Measurements from ENCODE around the gene ZNF718.

DNA sequence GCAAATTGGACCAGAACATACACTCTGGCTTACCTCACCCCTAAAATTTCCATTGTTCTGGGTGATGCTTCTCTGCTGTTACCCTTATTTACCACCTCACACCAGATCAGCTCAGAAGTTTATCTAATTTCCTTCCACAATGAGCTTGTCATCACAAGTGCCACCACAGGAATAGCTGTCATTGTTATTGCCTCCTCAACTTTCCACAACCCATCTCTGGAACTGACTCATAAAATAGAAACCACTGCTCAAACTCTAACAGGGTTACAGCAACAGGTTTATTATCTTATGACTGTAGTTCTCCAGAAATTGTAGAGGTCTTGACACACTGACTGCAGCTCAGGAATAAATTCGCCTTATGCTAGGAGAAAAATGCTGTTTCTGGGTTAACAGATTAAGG, 52.7 kb downstream of the ZNF718 start:
- TF ChIP-seq, protein P1, sequence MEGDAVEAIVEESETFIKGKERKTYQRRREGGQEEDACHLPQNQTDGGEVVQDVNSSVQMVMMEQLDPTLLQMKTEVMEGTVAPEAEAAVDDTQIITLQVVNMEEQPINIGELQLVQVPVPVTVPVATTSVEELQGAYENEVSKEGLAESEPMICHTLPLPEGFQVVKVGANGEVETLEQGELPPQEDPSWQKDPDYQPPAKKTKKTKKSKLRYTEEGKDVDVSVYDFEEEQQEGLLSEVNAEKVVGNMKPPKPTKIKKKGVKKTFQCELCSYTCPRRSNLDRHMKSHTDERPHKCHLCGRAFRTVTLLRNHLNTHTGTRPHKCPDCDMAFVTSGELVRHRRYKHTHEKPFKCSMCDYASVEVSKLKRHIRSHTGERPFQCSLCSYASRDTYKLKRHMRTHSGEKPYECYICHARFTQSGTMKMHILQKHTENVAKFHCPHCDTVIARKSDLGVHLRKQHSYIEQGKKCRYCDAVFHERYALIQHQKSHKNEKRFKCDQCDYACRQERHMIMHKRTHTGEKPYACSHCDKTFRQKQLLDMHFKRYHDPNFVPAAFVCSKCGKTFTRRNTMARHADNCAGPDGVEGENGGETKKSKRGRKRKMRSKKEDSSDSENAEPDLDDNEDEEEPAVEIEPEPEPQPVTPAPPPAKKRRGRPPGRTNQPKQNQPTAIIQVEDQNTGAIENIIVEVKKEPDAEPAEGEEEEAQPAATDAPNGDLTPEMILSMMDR (conservative IDR thresholded peaks at IDR 0.05; ENCODE audit: low read depth in 2 of 2): no peak
- TF ChIP-seq EZH2 (IDR thresholded peaks at IDR 0.05; ENCODE audit: low read depth, unreplicated experiment) (no peak), POLR2AphosphoS5 (IDR thresholded peaks at IDR 0.05; ENCODE audit: low read depth) (no peak), JUNB (IDR thresholded peaks at IDR 0.05; ENCODE audit: unreplicated experiment) (no peak), CREB1 (CRISPR knock-in tag; IDR thresholded peaks at IDR 0.05; ENCODE audit: low read depth) (no peak), EZH2phosphoT487 (IDR thresholded peaks at IDR 0.05; ENCODE audit: unreplicated experiment) (no peak), STAT1 (IDR thresholded peaks at IDR 0.05; ENCODE audit: unreplicated experiment) (no peak)
- TF ChIP-seq, protein P2, sequence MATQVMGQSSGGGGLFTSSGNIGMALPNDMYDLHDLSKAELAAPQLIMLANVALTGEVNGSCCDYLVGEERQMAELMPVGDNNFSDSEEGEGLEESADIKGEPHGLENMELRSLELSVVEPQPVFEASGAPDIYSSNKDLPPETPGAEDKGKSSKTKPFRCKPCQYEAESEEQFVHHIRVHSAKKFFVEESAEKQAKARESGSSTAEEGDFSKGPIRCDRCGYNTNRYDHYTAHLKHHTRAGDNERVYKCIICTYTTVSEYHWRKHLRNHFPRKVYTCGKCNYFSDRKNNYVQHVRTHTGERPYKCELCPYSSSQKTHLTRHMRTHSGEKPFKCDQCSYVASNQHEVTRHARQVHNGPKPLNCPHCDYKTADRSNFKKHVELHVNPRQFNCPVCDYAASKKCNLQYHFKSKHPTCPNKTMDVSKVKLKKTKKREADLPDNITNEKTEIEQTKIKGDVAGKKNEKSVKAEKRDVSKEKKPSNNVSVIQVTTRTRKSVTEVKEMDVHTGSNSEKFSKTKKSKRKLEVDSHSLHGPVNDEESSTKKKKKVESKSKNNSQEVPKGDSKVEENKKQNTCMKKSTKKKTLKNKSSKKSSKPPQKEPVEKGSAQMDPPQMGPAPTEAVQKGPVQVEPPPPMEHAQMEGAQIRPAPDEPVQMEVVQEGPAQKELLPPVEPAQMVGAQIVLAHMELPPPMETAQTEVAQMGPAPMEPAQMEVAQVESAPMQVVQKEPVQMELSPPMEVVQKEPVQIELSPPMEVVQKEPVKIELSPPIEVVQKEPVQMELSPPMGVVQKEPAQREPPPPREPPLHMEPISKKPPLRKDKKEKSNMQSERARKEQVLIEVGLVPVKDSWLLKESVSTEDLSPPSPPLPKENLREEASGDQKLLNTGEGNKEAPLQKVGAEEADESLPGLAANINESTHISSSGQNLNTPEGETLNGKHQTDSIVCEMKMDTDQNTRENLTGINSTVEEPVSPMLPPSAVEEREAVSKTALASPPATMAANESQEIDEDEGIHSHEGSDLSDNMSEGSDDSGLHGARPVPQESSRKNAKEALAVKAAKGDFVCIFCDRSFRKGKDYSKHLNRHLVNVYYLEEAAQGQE (IDR thresholded peaks at IDR 0.05; ENCODE audit: unreplicated experiment): no peak

All from GM23338 (cell line).